H9 (cell line): ENCODE results near the gene ATP2B2. TPM values are rescaled to one million over a fixed set of nuclear protein-coding genes. Genes with fewer than 3 reads are reported as not detected.

Experiments used
- DNase-seq: peaks from one replicate; pipeline ENCODE4 v3.0.0-alpha.2; 2017
- H2AFZ ChIP-seq: one replicate; pipeline ENCODE4 v1.6.1; 2013; ENCODE audit warnings: mild to moderate bottlenecking, low read length, control low read depth, moderate library complexity
- H2AK5ac ChIP-seq: 2 replicates; pipeline ENCODE4 v1.6.1; 2013; ENCODE audit warnings: low read length, control low read depth, mixed read lengths; ENCODE audit not compliant: insufficient read length
- H2BK120ac ChIP-seq: one replicate; pipeline ENCODE4 v1.6.1; 2013; ENCODE audit warnings: low read depth, mild to moderate bottlenecking, low read length, control low read depth, inconsistent platforms; ENCODE audit not compliant: poor library complexity, severe bottlenecking
- H2BK12ac ChIP-seq: 2 replicates; pipeline ENCODE4 v1.6.1; 2013; ENCODE audit warnings: low read length, control low read depth, mixed read lengths, low read depth; ENCODE audit not compliant: insufficient read length
- H2BK15ac ChIP-seq: 2 replicates; pipeline ENCODE4 v1.6.1; 2013; ENCODE audit warnings: low read depth, low read length, control low read depth
- H2BK20ac ChIP-seq: one replicate; pipeline ENCODE4 v1.6.1; 2013; ENCODE audit warnings: low read depth, mild to moderate bottlenecking, low read length, control low read depth, inconsistent platforms; ENCODE audit not compliant: poor library complexity, severe bottlenecking
- H2BK5ac ChIP-seq: 2 replicates; pipeline ENCODE4 v1.6.1; 2013; ENCODE audit warnings: low read length, control low read depth, mixed read lengths; ENCODE audit not compliant: insufficient read length
- H3K14ac ChIP-seq: 2 replicates; pipeline ENCODE4 v1.6.1; 2013; ENCODE audit warnings: low read length, control low read depth; ENCODE audit not compliant: insufficient read depth
- H3K18ac ChIP-seq: 2 replicates; pipeline ENCODE4 v1.6.1; 2013; ENCODE audit warnings: low read depth, mild to moderate bottlenecking, mixed read lengths, low read length, control low read depth; ENCODE audit not compliant: insufficient read length
- H3K23ac ChIP-seq: 2 replicates; pipeline ENCODE4 v1.6.1; 2013; ENCODE audit warnings: low read length, control low read depth, mixed read lengths, low read depth; ENCODE audit not compliant: insufficient read length
- H3K23me2 ChIP-seq: 2 replicates; pipeline ENCODE4 v1.6.1; 2013; ENCODE audit warnings: low read depth, mild to moderate bottlenecking, mixed read lengths, low read length, control low read depth; ENCODE audit not compliant: insufficient read length, poor library complexity, severe bottlenecking
- H3K27ac ChIP-seq: 2 replicates; pipeline ENCODE4 v1.5.1; 2013; ENCODE audit warnings: low read length, control low read depth, mixed read lengths, low read depth; ENCODE audit not compliant: insufficient read length
- H3K27me3 ChIP-seq: 2 replicates; pipeline ENCODE4 v1.6.1; 2013; ENCODE audit warnings: low read length, control low read depth, inconsistent platforms; ENCODE audit not compliant: insufficient read depth
- H3K4ac ChIP-seq: 2 replicates; pipeline ENCODE4 v1.6.1; 2013; ENCODE audit warnings: low read depth, mild to moderate bottlenecking, control low read depth, inconsistent platforms, low read length, moderate library complexity
- H3K4me1 ChIP-seq: 2 replicates; pipeline ENCODE4 v1.6.1; 2013; ENCODE audit warnings: low read length, control low read depth, inconsistent platforms; ENCODE audit not compliant: insufficient read depth
- H3K4me2 ChIP-seq: 2 replicates; pipeline ENCODE4 v1.6.1; 2013; ENCODE audit warnings: low read length, control low read depth, mixed read lengths; ENCODE audit not compliant: insufficient read length, insufficient read depth
- H3K56ac ChIP-seq: 2 replicates; pipeline ENCODE4 v1.6.1; 2013; ENCODE audit warnings: low read depth, mild to moderate bottlenecking, mixed read lengths, low read length, control low read depth; ENCODE audit not compliant: insufficient read length
- H3K79me1 ChIP-seq: 2 replicates; pipeline ENCODE4 v1.6.1; 2013; ENCODE audit warnings: low read depth, mild to moderate bottlenecking, moderate library complexity, low read length, control low read depth, inconsistent platforms; ENCODE audit not compliant: insufficient read depth, poor library complexity, severe bottlenecking
- H3K79me2 ChIP-seq: 2 replicates; pipeline ENCODE4 v1.6.1; 2013; ENCODE audit warnings: low read length, control low read depth, inconsistent platforms; ENCODE audit not compliant: insufficient read depth
- H3K9ac ChIP-seq: 2 replicates; pipeline ENCODE4 v1.6.1; 2013; ENCODE audit warnings: low read length, control low read depth, mixed read lengths; ENCODE audit not compliant: insufficient read length; ENCODE audit errors: extremely low read depth
- H3K9me3 ChIP-seq: one replicate; pipeline ENCODE4 v1.6.1; 2013; ENCODE audit warnings: low read depth, low read length, inconsistent platforms; ENCODE audit not compliant: control insufficient read depth
- H3T11ph ChIP-seq: one replicate; pipeline ENCODE4 v1.6.1; 2013; ENCODE audit warnings: mild to moderate bottlenecking, low read length, control low read depth, inconsistent platforms
- H4K20me1 ChIP-seq: one replicate; pipeline ENCODE4 v1.6.1; 2013; ENCODE audit not compliant: control insufficient read depth, insufficient read length, insufficient read depth
- H4K5ac ChIP-seq: 2 replicates; pipeline ENCODE4 v1.6.1; 2013; ENCODE audit warnings: low read depth, mild to moderate bottlenecking, mixed read lengths, low read length, control low read depth; ENCODE audit not compliant: insufficient read length
- H4K8ac ChIP-seq: replicated peaks from 2 replicates; pipeline ENCODE4 v1.6.1; 2013; ENCODE audit warnings: low read length, control low read depth, mixed read lengths, low read depth; ENCODE audit not compliant: insufficient read length
- H4K91ac ChIP-seq: 2 replicates; pipeline ENCODE4 v1.6.1; 2013; ENCODE audit warnings: low read depth, mild to moderate bottlenecking, moderate library complexity, mixed read lengths, low read length, control low read depth; ENCODE audit not compliant: insufficient read length
- H3K27ac Mint-ChIP-seq, 3 experiments: 2 replicates in 2 of 3; 3 replicates in 1 of 3; pipeline ENCODE4 v1.8.0; 2020 to 2021; ENCODE audit warnings: mixed read lengths in 3 of 3, mild to moderate bottlenecking in 1 of 3, moderate library complexity in 1 of 3
- H3K27me3 Mint-ChIP-seq: 2 replicates; pipeline ENCODE4 v1.8.0; 2021; ENCODE audit warnings: low read depth, mild to moderate bottlenecking, moderate library complexity, mixed read lengths
- H3K36me3 Mint-ChIP-seq, 3 experiments: 2 replicates in 2 of 3; 3 replicates in 1 of 3; pipeline ENCODE4 v1.8.0; 2020 to 2021; ENCODE audit warnings: low read depth in 3 of 3, mixed read lengths in 3 of 3; ENCODE audit not compliant: insufficient read depth in 1 of 3
- H3K4me1 Mint-ChIP-seq, 2 experiments: 2 replicates each; pipeline ENCODE4 v1.8.0; 2020; ENCODE audit warnings: mixed read lengths in 2 of 2
- H3K4me3 Mint-ChIP-seq, 2 experiments: 2 replicates in 1 of 2; 3 replicates in 1 of 2; pipeline ENCODE4 v1.8.0; 2020 to 2021; ENCODE audit warnings: mild to moderate bottlenecking in 2 of 2, mixed read lengths in 2 of 2, moderate library complexity in 1 of 2
- H3K9me3 Mint-ChIP-seq, 2 experiments: 2 replicates in 1 of 2; 3 replicates in 1 of 2; pipeline ENCODE4 v1.8.0; 2020; ENCODE audit warnings: mild to moderate bottlenecking in 2 of 2, mixed read lengths in 2 of 2, moderate library complexity in 1 of 2
- CTCF ChIP-seq: fragments of 200-600 bp; sonication (generic); conservative IDR thresholded peaks from 3 replicates; pipeline ENCODE4 v1.8.0; 2021; ENCODE audit warnings: antibody characterized with exemption, mild to moderate bottlenecking
- WGBS: extraction: QIAGEN DNeasy Blood & Tissue Kit; methylation state at CpG from one replicate; pipeline ENCODE4 v1.1.7; 2013; ENCODE audit warnings: missing lambda C conversion rate, low lambda C conversion rate, mixed read lengths; ENCODE audit not compliant: insufficient read length; ENCODE audit errors: extremely low coverage; 5-methylcytosine and 5-hydroxymethylcytosine counted together
- total RNA-seq: library from RNA; stranded (reverse); gene quantifications from 2 replicates; pipeline ENCODE4 v1.2.1, GENCODE V29; 2021

Gene ATP2B2
- total RNA-seq, 1 experiment from 2014 or later: 0.33 TPM

DNA sequence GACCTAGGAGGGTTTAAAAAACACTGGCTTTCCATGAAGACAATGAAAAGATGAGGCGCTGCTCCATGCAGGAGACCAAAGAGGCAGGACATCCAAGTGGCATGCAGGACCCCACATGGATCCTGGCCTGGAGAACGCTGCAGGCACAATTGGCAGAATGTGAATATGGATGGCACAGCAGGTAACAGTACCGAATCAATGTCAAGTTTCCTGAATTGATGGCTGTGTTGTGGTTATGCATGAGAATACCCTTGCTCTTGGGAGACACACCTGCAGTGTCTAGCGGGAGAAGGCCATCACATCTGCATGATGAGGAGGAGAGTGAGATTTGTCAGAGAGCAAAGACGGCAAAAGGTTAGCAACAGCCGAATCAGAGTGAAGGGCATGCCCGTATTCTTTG lies 110.2 kb downstream of the ATP2B2 start:
- no peak for TF ChIP-seq CTCF

More for the DNA sequence above, 110.2 kb downstream of the ATP2B2 start:
- H4K20me1 ChIP-seq: no peaks in the 10 kb centered on the region
- H3K4ac ChIP-seq: no peak overlapping the region
- no peaks in the 10 kb centered on the region for H3K9me3 Mint-ChIP-seq
- H3K9me3 ChIP-seq: no peaks in the 10 kb centered on the region
- H2AFZ ChIP-seq: no peak overlapping the region
- peaks cover 6% of the 10 kb centered on the region for H3K27me3 Mint-ChIP-seq
- no CpG with 5 or more reads among the region's 7 CpGs for WGBS
- peak overlapping the region; percentile 9 for H3K4me2 ChIP-seq
- H3T11ph ChIP-seq: no peak overlapping the region
- H3K27ac Mint-ChIP-seq: peak overlapping the region in 1 of 3 experiments; percentile 85; a peak in 3 of 7 replicates
- no peaks in the 10 kb centered on the region for H3K27me3 ChIP-seq
- no peaks in the 10 kb centered on the region for H3K79me1 ChIP-seq
- H3K4me3 Mint-ChIP-seq: peak overlapping the region; percentile 2 to 52; a peak in 2 of 5 replicates
- no peak overlapping the region for H3K56ac ChIP-seq
- H4K8ac ChIP-seq: no peak overlapping the region
- H2BK5ac ChIP-seq: no peak overlapping the region
- no peak overlapping the region for H3K14ac ChIP-seq
- no peak overlapping the region for H2BK12ac ChIP-seq
- H3K18ac ChIP-seq: no peak overlapping the region
- H2BK20ac ChIP-seq: no peak overlapping the region
- no peak overlapping the region for H2AK5ac ChIP-seq
- peaks cover 37 to 41% of the 10 kb centered on the region in 2 experiments for H3K4me1 Mint-ChIP-seq
- H3K79me2 ChIP-seq: no peaks in the 10 kb centered on the region
- H3K4me1 ChIP-seq: peaks cover 15% of the 10 kb centered on the region
- peak; percentile 72 for DNase-seq
- H3K9ac ChIP-seq: no peak overlapping the region
- H3K23ac ChIP-seq: no peak overlapping the region
- H4K5ac ChIP-seq: no peak overlapping the region
- H2BK120ac ChIP-seq: no peak overlapping the region
- H3K23me2 ChIP-seq: no peaks in the 10 kb centered on the region
- no peak overlapping the region for H3K27ac ChIP-seq
- no peak overlapping the region for H2BK15ac ChIP-seq
- H4K91ac ChIP-seq: no peak overlapping the region
- no peaks in the 10 kb centered on the region for H3K36me3 Mint-ChIP-seq
